Testis (tissue), 2 donors: Measurements from ENCODE around the gene NRF1.

Experiments used
- CTCF ChIP-seq, 3 experiments: fragments of 450-650 bp in 2 of 3; fragments of 200-600 bp in 1 of 3; sonication (generic) in 1 of 3; IDR thresholded peaks; one replicate each; pipeline ENCODE4 v1.5.1; 2016 to 2019; ENCODE audit warnings: antibody characterized with exemption in 3 of 3, mild to moderate bottlenecking in 2 of 3, moderate library complexity in 1 of 3
- POLR2A ChIP-seq: fragments of 450-650 bp; IDR thresholded peaks from one replicate; pipeline ENCODE4 v1.6.1; 2017; ENCODE audit warnings: antibody characterized with exemption, mild to moderate bottlenecking, moderate library complexity

- TF ChIP-seq POLR2A (no peak), CTCF (IDR thresholded peaks at IDR 0.05) (peak; percentile 49 to 64 (median 49))
These were observed 52.8 kb downstream of the NRF1 start for GRCh38 chr7:129664029-129665012.
